ENCODE measurements around the gene MSLN. TPM values are rescaled to one million over a fixed set of nuclear protein-coding genes. Genes with fewer than 3 reads are reported as not detected.

MSLN gene
- total and polyA plus RNA-seq, 7 donors = 0.03 to 0.17 (median 0.09) TPM; not detected in 3

GRCh38 chr16:734981-735881 lies 25.3 kb upstream of the MSLN start:
- DNase-seq = no peak
- 90 to 94% (median 93%) methylated on average over 25 of the region's 25 CpGs for WGBS, 3 donors
- TF ChIP-seq CTCF (IDR thresholded peaks at IDR 0.05) = no peak
- intact Hi-C loops (cut with DNase I) = no loop called here
- peaks cover 7% of the 10 kb centered on the region for H3K4me1 ChIP-seq
- peaks cover 3 to 83% of the 10 kb centered on the region in 2 donors for H3K36me3 ChIP-seq (ENCODE audit: insufficient read depth in 1 of 2, low read depth in 1 of 2)
- H3K27me3 ChIP-seq (ENCODE audit: insufficient read depth in 3 of 3, low read length in 2 of 3) = no peaks in the 10 kb centered on the region
- no peak overlapping the region for H3K27ac ChIP-seq
- no peak for ATAC-seq
- no peak overlapping the region for H3K4me3 ChIP-seq
- no peaks in the 10 kb centered on the region for H3K9me3 ChIP-seq

GRCh38 chr16:735982-736453 lies 24.5 kb upstream of the MSLN start:
- DNase-seq (no peak), ATAC-seq (no peak)
- WGBS, 3 donors = 87 to 93% (median 89%) methylated on average over 13 of the region's 13 CpGs
- Histone ChIP-seq H3K36me3 (ENCODE audit: insufficient read depth in 1 of 2, low read depth in 1 of 2) (peaks cover 3 to 76% of the 10 kb centered on the region in 2 donors), H3K9me3 (no peaks in the 10 kb centered on the region), H3K4me1 (peaks cover 9% of the 10 kb centered on the region), H3K27me3 (ENCODE audit: insufficient read depth in 3 of 3, low read length in 2 of 3) (no peaks in the 10 kb centered on the region), H3K27ac (no peak overlapping the region), H3K4me3 (no peak overlapping the region)
- intact Hi-C loops (cut with DNase I) = no loop called here
- TF ChIP-seq CTCF (IDR thresholded peaks at IDR 0.05) = no peak

- no peak overlapping the region for H3K4me3 ChIP-seq
- no peak for TF ChIP-seq CTCF (IDR thresholded peaks at IDR 0.05)
- ATAC-seq (no peak), DNase-seq (no peak)
- no peaks in the 10 kb centered on the region for H3K9me3 ChIP-seq
- no peaks in the 10 kb centered on the region for H3K27me3 ChIP-seq (ENCODE audit: insufficient read depth in 3 of 3, low read length in 2 of 3)
- peaks cover 3 to 66% of the 10 kb centered on the region in 2 donors for H3K36me3 ChIP-seq (ENCODE audit: insufficient read depth in 1 of 2, low read depth in 1 of 2)
- intact Hi-C loops (cut with DNase I) = no loop called here
- H3K27ac ChIP-seq = no peak overlapping the region
- 92 to 94% (median 92%) methylated on average over 29 of the region's 29 CpGs for WGBS, 3 donors
- peaks cover 12% of the 10 kb centered on the region for H3K4me1 ChIP-seq
Observed at GRCh38 chr16:736936-737481, 23.5 kb upstream of the MSLN start.

- ATAC-seq (peak in 1 of 4 donors; percentile 1), DNase-seq (no peak)
- TF ChIP-seq CTCF (IDR thresholded peaks at IDR 0.05) = no peak
Observed at GRCh38 chr16:739560-740458, 20.7 kb upstream of the MSLN start.

More at GRCh38 chr16:739560-740458, 20.7 kb upstream of the MSLN start:
- Histone ChIP-seq H3K4me1 (peaks cover 12% of the 10 kb centered on the region), H3K27me3 (ENCODE audit: insufficient read depth in 3 of 3, low read length in 2 of 3) (peaks cover 0 to 8% (median 0%) of the 10 kb centered on the region in 3 donors), H3K4me3 (peak overlapping the region; percentile 93), H3K9me3 (no peaks in the 10 kb centered on the region), H3K27ac (peak overlapping the region; percentile 77), H3K36me3 (ENCODE audit: insufficient read depth in 1 of 2, low read depth in 1 of 2) (peaks cover 0 to 38% of the 10 kb centered on the region in 2 donors)
- intact Hi-C loops (cut with DNase I) = no loop called here
- WGBS, 3 donors = 41 to 44% (median 42%) methylated on average over 36 to 38 of the region's 38 CpGs
